Mammary epithelial cell (primary cell): Measurements from ENCODE around the gene SP5.

ENCODE experiments used
- CTCF ChIP-seq, 2 donors: IDR thresholded peaks in 1 of 2; conservative IDR thresholded peaks in 1 of 2; 2 replicates each; pipeline ENCODE4 v1.5.1; 2011 to 2012; ENCODE audit warnings: inconsistent platforms in 2 of 2, low read length in 2 of 2, mild to moderate bottlenecking in 2 of 2, control low read depth in 1 of 2, low read depth in 1 of 2; ENCODE audit not compliant: insufficient read depth in 1 of 2; ENCODE audit errors: extremely low read depth in 1 of 2
- EZH2 ChIP-seq: IDR thresholded peaks from 2 replicates; pipeline ENCODE4 v1.6.1; 2012; ENCODE audit warnings: low read length, inconsistent platforms, borderline replicate concordance

GRCh38 chr2:170742896-170743529, 27.9 kb downstream of the SP5 start:
- no peak for TF ChIP-seq CTCF (conservative IDR thresholded peaks at IDR 0.05 in 1 of 2, IDR thresholded peaks at IDR 0.05 in 1 of 2; ENCODE audit: extremely low read depth in 1 of 2, insufficient read depth in 1 of 2, low read depth in 1 of 2, low read length in 2 of 2)
- no peak for TF ChIP-seq EZH2
